ENCODE results near the gene PHF24.

DNA sequence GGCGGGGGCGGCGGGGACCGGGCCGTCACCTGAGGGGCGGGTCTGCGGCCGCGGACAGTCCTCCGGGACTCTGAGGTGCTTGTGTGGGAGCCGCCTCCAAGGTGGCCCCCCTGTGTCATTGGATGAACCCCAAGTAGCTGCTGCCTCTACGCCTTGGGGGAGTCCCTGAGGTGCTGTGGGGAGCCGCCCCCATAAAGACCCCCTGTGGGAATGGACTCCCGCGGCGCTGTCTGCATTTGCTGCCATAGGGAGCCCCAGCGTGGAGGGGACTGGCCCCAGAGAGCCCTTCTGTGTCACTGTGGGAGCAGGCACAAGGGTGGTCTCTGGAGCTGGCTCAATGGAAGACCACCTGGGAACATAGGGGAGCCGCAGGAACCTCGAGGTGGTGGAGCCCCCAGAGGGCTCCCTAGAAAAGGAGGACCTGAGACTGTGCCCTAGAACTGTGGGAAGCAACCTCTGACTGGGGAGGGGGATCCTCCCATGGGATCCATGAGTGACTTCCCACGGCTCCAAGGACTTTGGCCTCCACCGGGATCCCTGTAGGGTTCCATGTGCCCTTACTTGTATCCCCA is 412 bp downstream of the PHF24 start:
- no peak for TF ChIP-seq POLR2A (IDR thresholded peaks at IDR 0.05)
- TF ChIP-seq, protein P1, sequence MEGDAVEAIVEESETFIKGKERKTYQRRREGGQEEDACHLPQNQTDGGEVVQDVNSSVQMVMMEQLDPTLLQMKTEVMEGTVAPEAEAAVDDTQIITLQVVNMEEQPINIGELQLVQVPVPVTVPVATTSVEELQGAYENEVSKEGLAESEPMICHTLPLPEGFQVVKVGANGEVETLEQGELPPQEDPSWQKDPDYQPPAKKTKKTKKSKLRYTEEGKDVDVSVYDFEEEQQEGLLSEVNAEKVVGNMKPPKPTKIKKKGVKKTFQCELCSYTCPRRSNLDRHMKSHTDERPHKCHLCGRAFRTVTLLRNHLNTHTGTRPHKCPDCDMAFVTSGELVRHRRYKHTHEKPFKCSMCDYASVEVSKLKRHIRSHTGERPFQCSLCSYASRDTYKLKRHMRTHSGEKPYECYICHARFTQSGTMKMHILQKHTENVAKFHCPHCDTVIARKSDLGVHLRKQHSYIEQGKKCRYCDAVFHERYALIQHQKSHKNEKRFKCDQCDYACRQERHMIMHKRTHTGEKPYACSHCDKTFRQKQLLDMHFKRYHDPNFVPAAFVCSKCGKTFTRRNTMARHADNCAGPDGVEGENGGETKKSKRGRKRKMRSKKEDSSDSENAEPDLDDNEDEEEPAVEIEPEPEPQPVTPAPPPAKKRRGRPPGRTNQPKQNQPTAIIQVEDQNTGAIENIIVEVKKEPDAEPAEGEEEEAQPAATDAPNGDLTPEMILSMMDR (IDR thresholded peaks at IDR 0.05), result no peak
- TF ChIP-seq POLR2AphosphoS5 (IDR thresholded peaks at IDR 0.05), result no peak

All from prostate gland (tissue), 2 donors.